Measurements from ENCODE around the gene CD302. TPM values are rescaled to one million over a fixed set of nuclear protein-coding genes. Genes with fewer than 3 reads are reported as not detected.

CD302 gene
- 10 to 100 TPM; 12.7 to 35.9 (median 19.1) TPM for total RNA-seq

GRCh38 chr2:159797543-159798375 lies at the start of gene CD302:
TSS of gene CD302 (minus strand) at chr2:159798208. CDS start at chr2:159798198, 10 bp downstream.
- WGBS, 2 donors (ENCODE audit: low coverage in 1 of 2) = 0 to 2% methylated on average over 2 to 32 of the region's 82 CpGs
- intact Hi-C loops (cut with DNase I; ENCODE audit: low total_unique reads) = no loop called here
- no peaks in the 10 kb centered on the region for H3K9me3 ChIP-seq
- peaks cover 6 to 26% (median 12%) of the 10 kb centered on the region in 4 donors for H3K4me1 ChIP-seq
- DNase-seq = peak; percentile 65
- H3K27ac ChIP-seq = peak within 1 kb of the TSS; percentile 76 to 85 (median 80)
- TF ChIP-seq POLR2A (IDR thresholded peaks at IDR 0.05) = peak; percentile 28
- no peak for TF ChIP-seq CTCF (IDR thresholded peaks at IDR 0.05)
- TF ChIP-seq POLR2AphosphoS5 (IDR thresholded peaks at IDR 0.05) = peak in 2 of 3 donors; percentile 46 to 61
- in situ Hi-C loops (cut with MboI; ENCODE audit: low pct_ligation_motif_present in 1 of 4, low pct_unique_long_range_greater_than_20kb in 1 of 4, low sequenced_read_pairs in 3 of 4) = no loop called here
- H3K27me3 ChIP-seq = no peaks in the 10 kb centered on the region
- H3K4me3 ChIP-seq = peak within 1 kb of the TSS; percentile 63 to 82 (median 74)
- H3K36me3 ChIP-seq = no peaks in the 10 kb centered on the region

- no peak for DNase-seq
- TF ChIP-seq CTCF (IDR thresholded peaks at IDR 0.05) (no peak), POLR2AphosphoS5 (IDR thresholded peaks at IDR 0.05) (no peak), EP300 (IDR thresholded peaks at IDR 0.05; ENCODE audit: low read depth) (no peak), POLR2A (IDR thresholded peaks at IDR 0.05) (no peak)
- Histone ChIP-seq H3K27me3 (no peaks in the 10 kb centered on the region), H3K9me3 (no peaks in the 10 kb centered on the region), H3K27ac (no peak overlapping the region), H3K36me3 (no peaks in the 10 kb centered on the region), H3K4me1 (no peaks in the 10 kb centered on the region), H3K4me3 (no peak overlapping the region)
- WGBS, 2 donors (ENCODE audit: low coverage in 1 of 2) = 47 to 78% methylated on average over 2 of the region's 2 CpGs
- in situ Hi-C loops (cut with MboI; ENCODE audit: low pct_ligation_motif_present in 1 of 4, low pct_unique_long_range_greater_than_20kb in 1 of 4, low sequenced_read_pairs in 3 of 4) = no loop called here
- intact Hi-C loops (cut with DNase I; ENCODE audit: low total_unique reads) = no loop called here
Measured at GRCh38 chr2:159846564-159846963, 48.6 kb upstream of the CD302 start.

GRCh38 chr2:159840616-159841015 lies 42.6 kb upstream of the CD302 start:
- Histone ChIP-seq H3K4me1 (no peaks in the 10 kb centered on the region), H3K4me3 (no peak overlapping the region), H3K27me3 (no peaks in the 10 kb centered on the region), H3K9me3 (no peaks in the 10 kb centered on the region), H3K36me3 (no peaks in the 10 kb centered on the region), H3K27ac (no peak overlapping the region)
- intact Hi-C loops (cut with DNase I; ENCODE audit: low total_unique reads) = no loop called here
- in situ Hi-C loops (cut with MboI; ENCODE audit: low pct_ligation_motif_present in 1 of 4, low pct_unique_long_range_greater_than_20kb in 1 of 4, low sequenced_read_pairs in 3 of 4) = no loop called here
- DNase-seq = no peak
- WGBS, 2 donors (ENCODE audit: low coverage in 1 of 2) = 44 to 82% methylated on average over 5 of the region's 5 CpGs
- TF ChIP-seq POLR2AphosphoS5 (IDR thresholded peaks at IDR 0.05) (no peak), POLR2A (IDR thresholded peaks at IDR 0.05) (no peak), EP300 (IDR thresholded peaks at IDR 0.05; ENCODE audit: low read depth) (no peak), CTCF (IDR thresholded peaks at IDR 0.05) (no peak)

GRCh38 chr2:159832858-159833257 lies 34.9 kb upstream of the CD302 start:
- Histone ChIP-seq H3K27ac (no peak overlapping the region), H3K9me3 (no peaks in the 10 kb centered on the region), H3K36me3 (peaks cover 0 to 7% (median 0%) of the 10 kb centered on the region in 4 donors), H3K4me3 (no peak overlapping the region), H3K4me1 (no peaks in the 10 kb centered on the region), H3K27me3 (no peaks in the 10 kb centered on the region)
- DNase-seq = no peak
- in situ Hi-C loops (cut with MboI; ENCODE audit: low pct_ligation_motif_present in 1 of 4, low pct_unique_long_range_greater_than_20kb in 1 of 4, low sequenced_read_pairs in 3 of 4) (no loop called here), intact Hi-C loops (cut with DNase I; ENCODE audit: low total_unique reads) (no loop called here)
- TF ChIP-seq EP300 (IDR thresholded peaks at IDR 0.05; ENCODE audit: low read depth) (no peak), POLR2AphosphoS5 (IDR thresholded peaks at IDR 0.05) (no peak), POLR2A (IDR thresholded peaks at IDR 0.05) (no peak), CTCF (IDR thresholded peaks at IDR 0.05) (no peak)

All from transverse colon (tissue), 4 donors.